Peyer's patch (tissue), 4 donors: Measurements from ENCODE around the gene OLIG1. TPM values are rescaled to one million over a fixed set of nuclear protein-coding genes. Genes with fewer than 3 reads are reported as not detected.

Experiments
- DNase-seq, 3 donors: peaks; one replicate each; pipeline ENCODE4 v3.0.0-alpha.2; 2017 to 2019
- H3K27ac ChIP-seq, 4 donors: fragments of 200-600 bp; sonication (generic); one replicate each; pipeline ENCODE4 v1.5.1; 2016 to 2019
- H3K27me3 ChIP-seq, 2 donors: fragments of 200-600 bp; sonication (generic); one replicate each; pipeline ENCODE4 v1.5.1; 2019
- H3K36me3 ChIP-seq, 3 donors: fragments of 200-600 bp; sonication (generic); one replicate each; pipeline ENCODE4 v1.5.1; 2016 to 2019
- H3K4me1 ChIP-seq, 4 donors: fragments of 200-600 bp; sonication (generic); one replicate each; pipeline ENCODE4 v1.5.1; 2016 to 2019
- H3K4me3 ChIP-seq, 4 donors: fragments of 200-600 bp; sonication (generic); 1 replicate in 3 of 4; 2 replicates in 1 of 4; pipeline ENCODE4 v1.5.1; 2016 to 2019; ENCODE audit warnings: mild to moderate bottlenecking in 1 of 4
- H3K9me3 ChIP-seq, 4 donors: fragments of 200-600 bp; sonication (generic); one replicate each; pipeline ENCODE4 v1.5.1; 2016 to 2019; ENCODE audit warnings: mild to moderate bottlenecking in 1 of 4
- CTCF ChIP-seq, 6 experiments: fragments of 450-650 bp in 4 of 6; fragments of 200-600 bp in 2 of 6; sonication (generic) in 1 of 6; IDR thresholded peaks; one replicate each; pipeline ENCODE4 v1.5.1; 2017 to 2019; ENCODE audit warnings: antibody characterized with exemption in 6 of 6, mild to moderate bottlenecking in 3 of 6, moderate library complexity in 1 of 6
- POLR2A ChIP-seq, 2 donors: fragments of 450-650 bp; IDR thresholded peaks; one replicate each; pipeline ENCODE4 v1.5.1; 2017; ENCODE audit warnings: antibody characterized with exemption in 2 of 2, mild to moderate bottlenecking in 2 of 2, moderate library complexity in 2 of 2
- total RNA-seq, 4 donors: library from RNA; depleted of rRNA; stranded (reverse); fragments of >200 nt; gene quantifications; one replicate each; pipeline ENCODE4 v1.1.0, GENCODE V29; 2016

Gene OLIG1
- total RNA-seq, 4 donors from 2014 or later, result not detected

- no peak for DNase-seq
- Histone ChIP-seq H3K9me3 (no peaks in the 10 kb centered on the region), H3K4me3 (no peak overlapping the region), H3K27me3 (peaks cover 0 to 33% of the 10 kb centered on the region in 2 donors), H3K4me1 (peaks cover 0 to 9% (median 2%) of the 10 kb centered on the region in 4 donors), H3K27ac (no peak overlapping the region), H3K36me3 (no peaks in the 10 kb centered on the region)
- TF ChIP-seq POLR2A (IDR thresholded peaks at IDR 0.05) (no peak), CTCF (IDR thresholded peaks at IDR 0.05) (no peak)
Measured at GRCh38 chr21:33032434-33033047, 37.4 kb upstream of the OLIG1 start.

GRCh38 chr21:33033094-33033951 is 36.6 kb upstream of the OLIG1 start:
- TF ChIP-seq POLR2A (IDR thresholded peaks at IDR 0.05), result no peak
- no peak for TF ChIP-seq CTCF (IDR thresholded peaks at IDR 0.05)
- DNase-seq, result no peak
- Histone ChIP-seq H3K4me3 (no peak overlapping the region), H3K4me1 (peaks cover 0 to 3% (median 2%) of the 10 kb centered on the region in 4 donors), H3K9me3 (no peaks in the 10 kb centered on the region), H3K27ac (no peak overlapping the region), H3K27me3 (peaks cover 0 to 29% of the 10 kb centered on the region in 2 donors), H3K36me3 (no peaks in the 10 kb centered on the region)

DNA sequence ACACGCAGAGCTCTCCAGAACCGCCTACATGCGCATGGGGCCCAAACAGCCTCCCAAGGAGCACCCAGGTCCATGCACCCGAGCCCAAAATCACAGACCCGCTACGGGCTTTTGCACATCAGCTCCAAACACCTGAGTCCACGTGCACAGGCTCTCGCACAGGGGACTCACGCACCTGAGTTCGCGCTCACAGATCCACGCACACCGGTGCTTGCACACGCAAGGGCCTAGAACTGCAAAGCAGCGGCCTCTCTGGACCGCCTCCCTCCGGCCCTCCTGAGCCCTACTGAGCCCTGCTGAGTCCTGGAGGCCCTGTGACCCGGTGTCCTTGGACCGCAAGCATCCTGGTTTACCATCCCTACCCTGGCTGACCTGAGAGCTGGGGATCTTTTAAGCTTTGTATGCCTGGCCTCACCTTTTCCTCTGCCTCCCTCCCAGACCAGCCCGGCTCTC is 36.0 kb upstream of the OLIG1 start:
- Histone ChIP-seq H3K9me3 (no peaks in the 10 kb centered on the region), H3K36me3 (no peaks in the 10 kb centered on the region), H3K4me1 (no peaks in the 10 kb centered on the region), H3K27me3 (peaks cover 0 to 29% of the 10 kb centered on the region in 2 donors), H3K4me3 (no peak overlapping the region), H3K27ac (no peak overlapping the region)
- TF ChIP-seq POLR2A (IDR thresholded peaks at IDR 0.05), result no peak
- TF ChIP-seq CTCF (IDR thresholded peaks at IDR 0.05), result no peak
- no peak for DNase-seq

DNA sequence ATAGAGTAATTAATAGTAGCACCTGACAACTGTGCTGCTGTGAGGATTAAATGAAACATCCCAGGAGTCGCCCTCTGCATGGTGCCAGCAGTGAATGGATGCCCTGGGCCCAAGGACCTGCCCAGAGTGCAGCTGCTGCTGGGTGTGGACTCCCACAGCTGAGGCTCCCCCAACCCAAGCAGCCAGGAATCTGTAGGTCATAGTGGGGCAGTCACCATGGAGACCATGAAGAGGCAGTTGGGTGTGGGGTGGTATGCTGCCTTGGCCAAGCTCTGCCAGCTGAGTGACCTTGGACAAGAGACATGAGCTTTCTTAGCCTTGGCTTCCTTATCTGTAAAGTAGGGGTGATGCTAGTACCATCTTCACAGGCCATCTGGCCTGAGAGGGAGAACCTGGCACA is 34.8 kb upstream of the OLIG1 start:
- Histone ChIP-seq H3K4me3 (no peak overlapping the region), H3K36me3 (no peaks in the 10 kb centered on the region), H3K9me3 (no peaks in the 10 kb centered on the region), H3K27ac (no peak overlapping the region), H3K27me3 (peaks cover 0 to 19% of the 10 kb centered on the region in 2 donors), H3K4me1 (no peaks in the 10 kb centered on the region)
- DNase-seq, result no peak
- TF ChIP-seq CTCF (IDR thresholded peaks at IDR 0.05), result no peak
- no peak for TF ChIP-seq POLR2A (IDR thresholded peaks at IDR 0.05)

- H3K4me1 ChIP-seq, result no peaks in the 10 kb centered on the region
- H3K27ac ChIP-seq, result no peak overlapping the region
- H3K4me3 ChIP-seq, result no peak overlapping the region
- H3K9me3 ChIP-seq, result no peaks in the 10 kb centered on the region
- H3K27me3 ChIP-seq, result peaks cover 0 to 11% of the 10 kb centered on the region in 2 donors
- DNase-seq, result no peak
- H3K36me3 ChIP-seq, result no peaks in the 10 kb centered on the region
- TF ChIP-seq POLR2A (IDR thresholded peaks at IDR 0.05) (no peak), CTCF (IDR thresholded peaks at IDR 0.05) (no peak)
Measured at GRCh38 chr21:33036430-33037162, 33.3 kb upstream of the OLIG1 start.
